ENCODE results near the gene C18orf54. TPM values are rescaled to one million over a fixed set of nuclear protein-coding genes. Genes with fewer than 3 reads are reported as not detected.
A peak's percentile ranks its signal among the peaks of the same experiment; 100 is the strongest.

C18orf54 gene
- total RNA-seq, 1 experiment from 2014 or later, result 7.2 TPM

GRCh38 chr18:54338230-54338629, 19.5 kb upstream of the C18orf54 start:
- peaks cover 9% of the 10 kb centered on the region for H3K9me3 Mint-ChIP-seq (ENCODE audit: unreplicated experiment)
- Histone ChIP-seq H3K36me3 (ENCODE audit: control insufficient read depth, insufficient read depth, low read length) (no peaks in the 10 kb centered on the region), H3K9me3 (no peaks in the 10 kb centered on the region), H3K4me1 (no peaks in the 10 kb centered on the region), H3K4me3 (ENCODE audit: low read depth, low read length) (no peak overlapping the region), H3K27me3 (replicated peaks; ENCODE audit: control insufficient read depth, insufficient read depth, low read length) (no peaks in the 10 kb centered on the region)
- no peaks in the 10 kb centered on the region for H3K36me3 Mint-ChIP-seq (ENCODE audit: insufficient read depth, unreplicated experiment)
- ChIA-PET CTCF (no interaction called here), POLR2A (no interaction called here)
- no TSS peak for BruUV-seq (replicated peaks)
- TF ChIP-seq, protein P1, sequence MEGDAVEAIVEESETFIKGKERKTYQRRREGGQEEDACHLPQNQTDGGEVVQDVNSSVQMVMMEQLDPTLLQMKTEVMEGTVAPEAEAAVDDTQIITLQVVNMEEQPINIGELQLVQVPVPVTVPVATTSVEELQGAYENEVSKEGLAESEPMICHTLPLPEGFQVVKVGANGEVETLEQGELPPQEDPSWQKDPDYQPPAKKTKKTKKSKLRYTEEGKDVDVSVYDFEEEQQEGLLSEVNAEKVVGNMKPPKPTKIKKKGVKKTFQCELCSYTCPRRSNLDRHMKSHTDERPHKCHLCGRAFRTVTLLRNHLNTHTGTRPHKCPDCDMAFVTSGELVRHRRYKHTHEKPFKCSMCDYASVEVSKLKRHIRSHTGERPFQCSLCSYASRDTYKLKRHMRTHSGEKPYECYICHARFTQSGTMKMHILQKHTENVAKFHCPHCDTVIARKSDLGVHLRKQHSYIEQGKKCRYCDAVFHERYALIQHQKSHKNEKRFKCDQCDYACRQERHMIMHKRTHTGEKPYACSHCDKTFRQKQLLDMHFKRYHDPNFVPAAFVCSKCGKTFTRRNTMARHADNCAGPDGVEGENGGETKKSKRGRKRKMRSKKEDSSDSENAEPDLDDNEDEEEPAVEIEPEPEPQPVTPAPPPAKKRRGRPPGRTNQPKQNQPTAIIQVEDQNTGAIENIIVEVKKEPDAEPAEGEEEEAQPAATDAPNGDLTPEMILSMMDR (IDR thresholded peaks at IDR 0.05; ENCODE audit: insufficient read depth in 1 of 2, low read depth in 1 of 2, low read length in 1 of 2, severe bottlenecking in 1 of 2, unreplicated experiment in 1 of 2), result no peak
- peaks cover 3% of the 10 kb centered on the region for H3K27me3 Mint-ChIP-seq (ENCODE audit: insufficient read depth, unreplicated experiment)
- no peak for DNase-seq
- intact Hi-C loops (cut with micrococcal nuclease; ENCODE audit: unreplicated experiment), result no loop called here
- H3K27ac Mint-ChIP-seq (ENCODE audit: unreplicated experiment), result no peak overlapping the region
- H3K4me3 Mint-ChIP-seq (ENCODE audit: unreplicated experiment), result no peak overlapping the region
- no peaks in the 10 kb centered on the region for H3K4me1 Mint-ChIP-seq (ENCODE audit: low read depth, unreplicated experiment)

DNA sequence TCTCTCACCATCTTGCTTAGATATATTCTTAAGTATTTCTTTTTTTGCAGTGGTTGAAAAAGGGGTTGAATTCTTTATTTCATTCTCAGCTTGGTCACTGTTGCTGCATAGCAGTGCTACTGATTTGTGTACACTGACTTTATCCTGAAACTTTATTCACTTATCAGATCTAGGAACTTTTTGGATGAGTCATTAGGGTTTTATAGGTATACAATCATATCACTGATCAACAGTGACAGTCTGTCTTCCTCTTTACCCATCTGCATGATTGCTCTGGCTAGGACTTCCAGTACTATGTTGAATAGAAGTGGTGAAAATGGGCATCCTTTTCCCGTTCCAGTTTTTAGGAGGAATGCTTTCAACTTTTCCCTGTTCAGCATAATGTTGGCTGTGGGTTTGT, 6.5 kb upstream of the C18orf54 start:
- H3K4me1 Mint-ChIP-seq (ENCODE audit: low read depth, unreplicated experiment), result no peaks in the 10 kb centered on the region
- H3K27ac Mint-ChIP-seq (ENCODE audit: unreplicated experiment), result no peak overlapping the region
- no peaks in the 10 kb centered on the region for H3K36me3 ChIP-seq (ENCODE audit: control insufficient read depth, insufficient read depth, low read length)
- H3K9me3 ChIP-seq, result no peaks in the 10 kb centered on the region
- no peak for DNase-seq
- POLR2A ChIA-PET, result interaction anchor here (0.7 kb wide), 1 partner anchor 82 kb away, joined by 3 read pairs; the partner anchor contains the start of gene POLI
- CTCF ChIA-PET, result no interaction called here
- intact Hi-C loops (cut with micrococcal nuclease; ENCODE audit: unreplicated experiment), result no loop called here
- H3K27me3 ChIP-seq (replicated peaks; ENCODE audit: control insufficient read depth, insufficient read depth, low read length), result no peaks in the 10 kb centered on the region
- H3K9me3 Mint-ChIP-seq (ENCODE audit: unreplicated experiment), result no peaks in the 10 kb centered on the region
- no peaks in the 10 kb centered on the region for H3K36me3 Mint-ChIP-seq (ENCODE audit: insufficient read depth, unreplicated experiment)
- H3K4me3 Mint-ChIP-seq (ENCODE audit: unreplicated experiment), result no peak overlapping the region
- peaks cover 6% of the 10 kb centered on the region for H3K27me3 Mint-ChIP-seq (ENCODE audit: insufficient read depth, unreplicated experiment)
- no peak overlapping the region for H3K4me3 ChIP-seq (ENCODE audit: low read depth, low read length)
- BruUV-seq (replicated peaks), result no TSS peak
- TF ChIP-seq, protein P1 (IDR thresholded peaks at IDR 0.05; ENCODE audit: insufficient read depth in 1 of 2, low read depth in 1 of 2, low read length in 1 of 2, severe bottlenecking in 1 of 2, unreplicated experiment in 1 of 2), result no peak
- no peaks in the 10 kb centered on the region for H3K4me1 ChIP-seq

GRCh38 chr18:54357082-54357659, 535 bp upstream of the C18orf54 start:
- Mint-ChIP-seq H3K36me3 (ENCODE audit: insufficient read depth, unreplicated experiment) (no peaks in the 10 kb centered on the region), H3K9me3 (ENCODE audit: unreplicated experiment) (no peaks in the 10 kb centered on the region), H3K4me1 (ENCODE audit: low read depth, unreplicated experiment) (no peaks in the 10 kb centered on the region), H3K27me3 (ENCODE audit: insufficient read depth, unreplicated experiment) (peaks cover 1% of the 10 kb centered on the region), H3K4me3 (ENCODE audit: unreplicated experiment) (peak overlapping the region; percentile 95), H3K27ac (ENCODE audit: unreplicated experiment) (peak overlapping the region; percentile 93)
- POLR2A ChIA-PET, result no interaction called here
- DNase-seq, result peak in 1 of 2 experiments; percentile 1
- intact Hi-C loops (cut with micrococcal nuclease; ENCODE audit: unreplicated experiment), result no loop called here
- Histone ChIP-seq H3K36me3 (ENCODE audit: control insufficient read depth, insufficient read depth, low read length) (no peaks in the 10 kb centered on the region), H3K4me1 (no peaks in the 10 kb centered on the region), H3K4me3 (ENCODE audit: low read depth, low read length) (peak overlapping the region; percentile 74), H3K27me3 (replicated peaks; ENCODE audit: control insufficient read depth, insufficient read depth, low read length) (no peaks in the 10 kb centered on the region), H3K9me3 (no peaks in the 10 kb centered on the region)
- TF ChIP-seq, protein P1 (IDR thresholded peaks at IDR 0.05; ENCODE audit: insufficient read depth in 1 of 2, low read depth in 1 of 2, low read length in 1 of 2, severe bottlenecking in 1 of 2, unreplicated experiment in 1 of 2), result no peak
- CTCF ChIA-PET, result interaction anchor here (1.0 kb wide), 1 partner anchor 41 kb away, joined by 4 read pairs; no protein-coding TSS in a partner anchor
- BruUV-seq (replicated peaks), result no TSS peak
